Measurements from ENCODE around the gene GNG11.
A peak's percentile ranks its signal among the peaks of the same experiment; 100 is the strongest.
"Not testable (repeated sequence)": the region's sequence is repeated elsewhere in the genome, so short reads cannot be mapped to it uniquely, and the experiment has no call there.

Gene GNG11

GRCh38 chr7:93911661-93912060 is 9.9 kb upstream of the GNG11 start:
- DNase-seq (ENCODE audit: low read depth in 2 of 2), result not testable (repeated sequence)

GRCh38 chr7:93913197-93913596 is 8.3 kb upstream of the GNG11 start:
- DNase-seq (ENCODE audit: low read depth in 2 of 2), result no peak

GRCh38 chr7:93914581-93915066 is 6.9 kb upstream of the GNG11 start:
- DNase-seq (ENCODE audit: low read depth in 2 of 2), result peak; percentile 50 to 53

- DNase-seq (ENCODE audit: low read depth in 2 of 2), result not testable (repeated sequence)
These were observed 6.2 kb upstream of the GNG11 start for GRCh38 chr7:93915206-93915842.

- not testable (repeated sequence) for DNase-seq (ENCODE audit: low read depth in 2 of 2)
These were observed 5.6 kb upstream of the GNG11 start for GRCh38 chr7:93915888-93916287.

- not testable (repeated sequence) for DNase-seq (ENCODE audit: low read depth in 2 of 2)
These were observed 5.2 kb upstream of the GNG11 start for GRCh38 chr7:93916315-93916714.

- no peak for DNase-seq (ENCODE audit: low read depth in 2 of 2)
These were observed 896 bp upstream of the GNG11 start for GRCh38 chr7:93920496-93921182.

GRCh38 chr7:93921186-93921585 is 349 bp upstream of the GNG11 start:
- no peak for DNase-seq (ENCODE audit: low read depth in 2 of 2)

GRCh38 chr7:93923296-93923695 is 1.8 kb downstream of the GNG11 start:
- DNase-seq (ENCODE audit: low read depth in 2 of 2), result no peak

GRCh38 chr7:93923942-93924341 is 2.4 kb downstream of the GNG11 start:
- DNase-seq (ENCODE audit: low read depth in 2 of 2), result no peak

GRCh38 chr7:93926800-93927199 is 5.3 kb downstream of the GNG11 start:
- DNase-seq (ENCODE audit: low read depth in 2 of 2), result no peak

- no peak for DNase-seq (ENCODE audit: low read depth in 2 of 2)
These were observed 6.0 kb downstream of the GNG11 start for GRCh38 chr7:93927585-93927984.

- no peak for DNase-seq (ENCODE audit: low read depth in 2 of 2)
These were observed 10.1 kb downstream of the GNG11 start for GRCh38 chr7:93931655-93932054.

- DNase-seq (ENCODE audit: low read depth in 2 of 2), result no peak
These were observed 11.6 kb downstream of the GNG11 start for GRCh38 chr7:93933156-93933555.

GRCh38 chr7:93935102-93935501 is 13.6 kb downstream of the GNG11 start:
- DNase-seq (ENCODE audit: low read depth in 2 of 2), result no peak

GRCh38 chr7:93937818-93938217 is 16.3 kb downstream of the GNG11 start:
- no peak for DNase-seq (ENCODE audit: low read depth in 2 of 2)

- no peak for DNase-seq (ENCODE audit: low read depth in 2 of 2)
These were observed 16.8 kb downstream of the GNG11 start for GRCh38 chr7:93938293-93938692.

GRCh38 chr7:93941945-93942344 is 20.4 kb downstream of the GNG11 start:
- peak; percentile 56 to 57 for DNase-seq (ENCODE audit: low read depth in 2 of 2)

- DNase-seq (ENCODE audit: low read depth in 2 of 2), result no peak
These were observed 22.4 kb downstream of the GNG11 start for GRCh38 chr7:93943816-93944540.

- DNase-seq (ENCODE audit: low read depth in 2 of 2), result no peak
These were observed 23.1 kb downstream of the GNG11 start for GRCh38 chr7:93944673-93945072.

GRCh38 chr7:93945083-93945482 is 23.5 kb downstream of the GNG11 start:
- no peak for DNase-seq (ENCODE audit: low read depth in 2 of 2)

GRCh38 chr7:93945756-93946535 is 24.4 kb downstream of the GNG11 start:
- DNase-seq (ENCODE audit: low read depth in 2 of 2), result peak in 1 of 2 experiments; percentile 43

All from fibroblast of skin of left biceps (primary cell).